ES-I3 (cell line): ENCODE results near the gene FAM181A.

ENCODE experiments used
- H3K36me3 ChIP-seq: 2 replicates; pipeline ENCODE4 v1.6.1; 2013; ENCODE audit warnings: mild to moderate bottlenecking, low read length, control low read depth, moderate library complexity; ENCODE audit not compliant: insufficient read depth
- H3K4me1 ChIP-seq: 2 replicates; pipeline ENCODE4 v1.6.1; 2013; ENCODE audit warnings: mild to moderate bottlenecking, control low read depth, low read length; ENCODE audit not compliant: insufficient read depth
- H3K9ac ChIP-seq: 2 replicates; pipeline ENCODE4 v1.6.1; 2013; ENCODE audit warnings: low read depth, mild to moderate bottlenecking, low read length, moderate library complexity
- H3K9me3 ChIP-seq: 2 replicates; pipeline ENCODE4 v1.6.1; 2013; ENCODE audit warnings: mild to moderate bottlenecking, low read length, moderate library complexity; ENCODE audit not compliant: control insufficient read depth, insufficient read depth

FAM181A gene

GRCh38 chr14:93964820-93965286, 37.7 kb downstream of the FAM181A start:
- Histone ChIP-seq H3K36me3 (no peaks in the 10 kb centered on the region), H3K4me1 (peaks cover 14% of the 10 kb centered on the region), H3K9me3 (no peaks in the 10 kb centered on the region)

GRCh38 chr14:93965287-93965821, 38.2 kb downstream of the FAM181A start:
- Histone ChIP-seq H3K4me1 (peaks cover 9% of the 10 kb centered on the region), H3K9me3 (no peaks in the 10 kb centered on the region), H3K36me3 (no peaks in the 10 kb centered on the region), H3K9ac (no peak overlapping the region)

More at GRCh38 chr14:93964820-93965286, 37.7 kb downstream of the FAM181A start:
- H3K9ac ChIP-seq: no peak overlapping the region

- Histone ChIP-seq H3K9me3 (no peaks in the 10 kb centered on the region), H3K4me1 (peaks cover 8% of the 10 kb centered on the region; the same call in 1 of the 2 replicates), H3K36me3 (no peaks in the 10 kb centered on the region), H3K9ac (no peak overlapping the region)
Observed at GRCh38 chr14:93965946-93966474, 38.9 kb downstream of the FAM181A start.

- Histone ChIP-seq H3K9ac (no peak overlapping the region), H3K4me1 (peaks cover 7% of the 10 kb centered on the region; the same call in 1 of the 2 replicates), H3K36me3 (no peaks in the 10 kb centered on the region), H3K9me3 (no peaks in the 10 kb centered on the region)
Observed at GRCh38 chr14:93967637-93968250, 40.6 kb downstream of the FAM181A start.

- Histone ChIP-seq H3K9ac (no peak overlapping the region), H3K36me3 (no peaks in the 10 kb centered on the region), H3K4me1 (no peaks in the 10 kb centered on the region), H3K9me3 (no peaks in the 10 kb centered on the region)
Observed at GRCh38 chr14:93969082-93969828, 42.1 kb downstream of the FAM181A start.

- no peak overlapping the region for H3K9ac ChIP-seq
- no peaks in the 10 kb centered on the region for H3K4me1 ChIP-seq
- H3K9me3 ChIP-seq: no peaks in the 10 kb centered on the region
- H3K36me3 ChIP-seq: no peaks in the 10 kb centered on the region
Observed at GRCh38 chr14:93970585-93970964, 43.4 kb downstream of the FAM181A start.

GRCh38 chr14:93970965-93971634, 44.0 kb downstream of the FAM181A start:
- no peaks in the 10 kb centered on the region for H3K9me3 ChIP-seq
- no peaks in the 10 kb centered on the region for H3K36me3 ChIP-seq
- H3K9ac ChIP-seq: no peak overlapping the region
- H3K4me1 ChIP-seq: 0 out of 2 replicates have a peak, but pooled peaks cover 3% of the 10 kb centered on the region

- Histone ChIP-seq H3K4me1 (0 out of 2 replicates have a peak, but pooled peaks cover 8% of the 10 kb centered on the region), H3K36me3 (no peaks in the 10 kb centered on the region), H3K9ac (no peak overlapping the region), H3K9me3 (no peaks in the 10 kb centered on the region)
Observed at GRCh38 chr14:93971635-93972027, 44.5 kb downstream of the FAM181A start.

- H3K9me3 ChIP-seq: no peaks in the 10 kb centered on the region
- H3K4me1 ChIP-seq: 0 out of 2 replicates have a peak, but pooled peaks cover 8% of the 10 kb centered on the region
- no peak overlapping the region for H3K9ac ChIP-seq
- no peaks in the 10 kb centered on the region for H3K36me3 ChIP-seq
Observed at GRCh38 chr14:93972618-93973205, 45.6 kb downstream of the FAM181A start.

- Histone ChIP-seq H3K36me3 (no peaks in the 10 kb centered on the region), H3K9ac (no peak overlapping the region), H3K4me1 (0 out of 2 replicates have a peak, but pooled peaks cover 8% of the 10 kb centered on the region)
Observed at GRCh38 chr14:93973607-93974006, 46.5 kb downstream of the FAM181A start.

GRCh38 chr14:93974299-93974698, 47.2 kb downstream of the FAM181A start:
- Histone ChIP-seq H3K36me3 (no peaks in the 10 kb centered on the region), H3K9ac (no peak overlapping the region), H3K9me3 (no peaks in the 10 kb centered on the region), H3K4me1 (0 out of 2 replicates have a peak, but pooled peaks cover 8% of the 10 kb centered on the region)

More at GRCh38 chr14:93973607-93974006, 46.5 kb downstream of the FAM181A start:
- H3K9me3 ChIP-seq: no peaks in the 10 kb centered on the region

GRCh38 chr14:93974833-93975232, 47.7 kb downstream of the FAM181A start:
- 0 out of 2 replicates have a peak, but pooled peaks cover 8% of the 10 kb centered on the region for H3K4me1 ChIP-seq

GRCh38 chr14:93975791-93976476, 48.8 kb downstream of the FAM181A start:
- H3K9ac ChIP-seq: no peak overlapping the region
- H3K4me1 ChIP-seq: 0 out of 2 replicates have a peak, but pooled peaks cover 8% of the 10 kb centered on the region
- no peaks in the 10 kb centered on the region for H3K9me3 ChIP-seq
- no peaks in the 10 kb centered on the region for H3K36me3 ChIP-seq

More at GRCh38 chr14:93974833-93975232, 47.7 kb downstream of the FAM181A start:
- H3K36me3 ChIP-seq: no peaks in the 10 kb centered on the region
- H3K9me3 ChIP-seq: no peaks in the 10 kb centered on the region
- no peak overlapping the region for H3K9ac ChIP-seq
